HFFc6 (cell line): ENCODE data around the gene CAPN14. TPM values are rescaled to one million over a fixed set of nuclear protein-coding genes. Genes with fewer than 3 reads are reported as not detected.

ENCODE experiments used
- DNase-seq: peaks from one replicate; pipeline ENCODE4 v3.0.0-alpha.2; 2018
- H3K27ac Mint-ChIP-seq: 2 replicates; pipeline ENCODE4 v1.8.0; 2020; ENCODE audit warnings: mild to moderate bottlenecking, mixed read lengths
- H3K27me3 Mint-ChIP-seq: 2 replicates; pipeline ENCODE4 v1.8.0; 2021; ENCODE audit warnings: mild to moderate bottlenecking, moderate library complexity, mixed read lengths; ENCODE audit not compliant: insufficient read depth
- H3K36me3 Mint-ChIP-seq: 2 replicates; pipeline ENCODE4 v1.8.0; 2021; ENCODE audit warnings: low read depth, mixed read lengths
- H3K4me1 Mint-ChIP-seq: 2 replicates; pipeline ENCODE4 v1.8.0; 2020; ENCODE audit warnings: low read depth, mixed read lengths
- H3K4me3 Mint-ChIP-seq: 2 replicates; pipeline ENCODE4 v1.8.0; 2020; ENCODE audit warnings: mild to moderate bottlenecking, moderate library complexity, mixed read lengths
- H3K9me3 Mint-ChIP-seq: 2 replicates; pipeline ENCODE4 v1.8.0; 2020; ENCODE audit warnings: mild to moderate bottlenecking, mixed read lengths
- CTCF ChIP-seq: fragments of 200-600 bp; sonication (generic); IDR thresholded peaks from 2 replicates; pipeline ENCODE4 v1.5.0; 2021; ENCODE audit warnings: antibody characterized with exemption, mild to moderate bottlenecking
- total RNA-seq, 6 experiments: library from RNA; stranded (reverse); fragmentation: NEBNext Ultra II Directional; extraction: Animal tissue kit (Norgen Biotek cat#: 25700); gene quantifications; 2 replicates in 1 of 6; 3 replicates in 5 of 6; pipeline ENCODE4 v1.2.3, GENCODE V29; 2021

CAPN14 gene
- total RNA-seq, 6 experiments from 2014 or later: 0.06 to 0.14 (median 0.07) TPM

DNA sequence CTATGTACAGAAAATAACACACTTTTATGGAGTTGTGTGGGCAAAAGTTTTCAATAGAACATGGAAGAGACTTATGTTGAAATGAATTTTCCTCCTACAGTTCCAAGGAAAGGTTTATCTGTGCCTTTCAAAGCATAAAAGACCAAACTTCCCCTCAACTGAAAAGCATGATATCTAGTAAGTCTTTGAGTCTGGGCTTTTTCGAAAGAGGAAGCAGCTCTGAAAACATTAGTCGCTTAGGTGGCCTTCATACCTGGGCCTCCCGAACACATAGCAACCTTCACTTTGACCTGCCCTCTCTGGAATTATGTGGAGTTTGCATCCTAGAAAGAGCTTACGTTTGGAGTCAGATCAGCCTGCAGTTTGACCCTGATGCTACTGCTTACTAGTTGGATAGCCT is 4.8 kb upstream of the CAPN14 start:
- Mint-ChIP-seq H3K27me3 (peaks cover 38% of the 10 kb centered on the region), H3K27ac (no peak overlapping the region), H3K9me3 (no peaks in the 10 kb centered on the region), H3K36me3 (no peaks in the 10 kb centered on the region), H3K4me1 (no peaks in the 10 kb centered on the region), H3K4me3 (no peak overlapping the region)
- TF ChIP-seq CTCF: no peak
- DNase-seq: no peak

DNA sequence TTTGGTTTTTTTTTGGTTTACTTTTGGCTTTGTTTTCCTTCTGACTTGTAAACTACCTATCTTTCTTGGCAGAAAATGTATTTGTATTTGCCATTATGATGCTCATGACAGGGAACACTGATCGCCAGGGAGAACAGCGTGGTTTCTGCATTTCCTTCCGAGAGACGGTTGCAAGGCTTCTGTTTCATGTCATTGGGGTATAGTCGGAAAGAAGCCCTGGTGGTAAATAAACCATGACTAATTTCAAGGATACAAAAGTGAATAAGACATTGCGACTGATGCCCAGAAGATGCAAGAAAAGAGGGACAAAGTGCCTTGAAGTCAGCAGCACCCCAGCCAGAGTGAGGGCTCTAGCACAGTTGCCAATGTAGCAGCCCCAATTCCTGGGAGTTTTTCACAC is 4.2 kb upstream of the CAPN14 start:
- peaks cover 33% of the 10 kb centered on the region for H3K27me3 Mint-ChIP-seq
- no peak overlapping the region for H3K27ac Mint-ChIP-seq
- no peaks in the 10 kb centered on the region for H3K36me3 Mint-ChIP-seq
- H3K9me3 Mint-ChIP-seq: no peaks in the 10 kb centered on the region
- no peaks in the 10 kb centered on the region for H3K4me1 Mint-ChIP-seq
- no peak overlapping the region for H3K4me3 Mint-ChIP-seq
- no peak for DNase-seq
- no peak for TF ChIP-seq CTCF

DNA sequence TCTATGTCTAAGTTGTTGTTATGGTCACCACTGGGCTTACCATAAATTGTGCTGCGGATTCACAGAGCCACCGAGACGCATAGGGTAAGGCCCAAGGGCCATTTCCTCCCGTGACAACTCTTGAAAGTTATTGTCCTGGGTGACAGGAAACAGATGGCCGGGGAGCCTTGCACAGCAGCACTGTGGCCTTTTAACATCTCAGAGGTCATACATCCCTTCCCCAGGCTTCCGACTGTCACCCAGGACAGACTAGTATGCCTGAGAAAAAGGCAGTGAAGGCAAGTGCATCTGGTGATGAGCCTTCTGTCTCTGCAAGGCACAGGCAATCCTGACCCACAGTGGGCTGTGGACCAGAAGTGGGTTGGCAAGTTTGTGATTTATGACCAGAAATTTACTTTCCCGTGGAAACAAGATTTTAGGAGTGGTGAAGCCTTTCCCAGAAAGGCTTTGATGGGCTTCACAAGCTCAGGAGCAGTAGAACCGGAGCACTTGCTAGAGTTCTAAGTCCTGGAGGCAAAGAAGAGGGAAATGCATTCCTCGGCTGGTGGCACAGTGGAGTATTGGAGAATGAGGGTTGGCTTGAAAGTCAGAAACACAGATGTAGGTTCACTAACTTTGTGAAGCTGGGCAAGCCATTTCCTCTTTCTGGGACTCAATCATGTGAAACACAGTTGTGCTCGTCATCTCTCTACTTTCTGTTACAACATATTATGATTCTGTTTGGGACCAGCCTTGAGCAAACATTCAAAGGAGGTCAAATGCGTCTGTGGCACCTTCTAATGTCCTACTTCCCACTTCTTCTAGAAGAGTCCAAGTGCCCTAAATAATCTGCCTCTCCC is 2.0 kb upstream of the CAPN14 start:
- Mint-ChIP-seq H3K4me1 (no peaks in the 10 kb centered on the region), H3K9me3 (no peaks in the 10 kb centered on the region), H3K27me3 (peaks cover 32% of the 10 kb centered on the region), H3K36me3 (no peaks in the 10 kb centered on the region), H3K4me3 (no peak overlapping the region), H3K27ac (no peak overlapping the region)
- DNase-seq: no peak
- TF ChIP-seq CTCF: no peak

DNA sequence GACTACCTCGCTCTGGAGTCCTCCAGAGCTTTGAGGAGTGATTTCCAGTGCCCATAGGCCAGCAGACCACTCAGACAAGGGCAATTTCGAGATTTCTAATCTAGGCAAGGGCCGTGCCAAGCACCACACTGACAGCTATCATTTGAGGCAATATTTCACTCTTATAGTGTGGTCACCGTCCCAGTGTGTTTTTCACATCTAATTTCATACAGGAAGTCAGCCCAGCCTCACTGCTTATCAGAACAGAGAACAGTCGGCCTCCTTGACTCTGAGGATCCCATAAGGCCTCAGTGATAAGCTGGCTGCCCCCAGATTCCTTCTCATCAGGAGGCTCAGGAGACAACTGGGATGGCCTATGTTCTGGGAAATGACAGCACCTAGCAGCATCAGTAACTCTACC is 581 bp downstream of the CAPN14 start:
- H3K9me3 Mint-ChIP-seq: no peaks in the 10 kb centered on the region
- no peak for TF ChIP-seq CTCF
- DNase-seq: no peak
- H3K36me3 Mint-ChIP-seq: no peaks in the 10 kb centered on the region
- peaks cover 18% of the 10 kb centered on the region for H3K27me3 Mint-ChIP-seq
- H3K27ac Mint-ChIP-seq: no peak overlapping the region
- H3K4me1 Mint-ChIP-seq: no peaks in the 10 kb centered on the region
- H3K4me3 Mint-ChIP-seq: no peak overlapping the region

- no peak overlapping the region for H3K27ac Mint-ChIP-seq
- TF ChIP-seq CTCF: no peak
- no peak overlapping the region for H3K4me3 Mint-ChIP-seq
- DNase-seq: no peak
- peaks cover 7% of the 10 kb centered on the region for H3K27me3 Mint-ChIP-seq
- H3K9me3 Mint-ChIP-seq: no peaks in the 10 kb centered on the region
- H3K36me3 Mint-ChIP-seq: no peaks in the 10 kb centered on the region
- H3K4me1 Mint-ChIP-seq: no peaks in the 10 kb centered on the region
Measured at GRCh38 chr2:31214444-31214915, 2.8 kb downstream of the CAPN14 start.
